Hematopoietic multipotent progenitor cell treated with erythropoietin and hydrocortisone succinate and interleukin-3 and kit ligand, for 8 days (in vitro differentiated cells): ENCODE measurements around the gene IMMP2L.

Source experiments
- DNase-seq: peaks from one replicate; pipeline ENCODE4 v3.0.0-alpha.2; 2015

Gene IMMP2L

DNA sequence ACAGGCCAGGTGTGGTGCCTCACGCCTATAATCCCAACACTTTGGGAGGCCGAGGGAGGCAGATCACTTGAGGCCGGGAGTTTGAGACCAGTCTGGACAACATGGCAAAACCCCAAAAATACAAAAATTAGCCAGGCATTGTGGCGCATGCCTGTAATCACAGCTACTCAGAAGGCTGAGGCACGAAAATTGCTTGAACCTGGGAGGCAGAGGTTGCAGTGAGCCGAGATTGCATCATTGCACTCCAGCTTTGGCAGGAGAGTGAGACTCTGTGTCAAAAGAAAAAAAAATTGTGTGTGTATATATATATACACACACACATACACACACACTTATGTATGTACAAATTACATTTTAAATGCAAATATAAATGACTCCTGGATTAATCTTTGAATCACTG is 548.2 kb downstream of the IMMP2L start:
- no peak for DNase-seq

DNA sequence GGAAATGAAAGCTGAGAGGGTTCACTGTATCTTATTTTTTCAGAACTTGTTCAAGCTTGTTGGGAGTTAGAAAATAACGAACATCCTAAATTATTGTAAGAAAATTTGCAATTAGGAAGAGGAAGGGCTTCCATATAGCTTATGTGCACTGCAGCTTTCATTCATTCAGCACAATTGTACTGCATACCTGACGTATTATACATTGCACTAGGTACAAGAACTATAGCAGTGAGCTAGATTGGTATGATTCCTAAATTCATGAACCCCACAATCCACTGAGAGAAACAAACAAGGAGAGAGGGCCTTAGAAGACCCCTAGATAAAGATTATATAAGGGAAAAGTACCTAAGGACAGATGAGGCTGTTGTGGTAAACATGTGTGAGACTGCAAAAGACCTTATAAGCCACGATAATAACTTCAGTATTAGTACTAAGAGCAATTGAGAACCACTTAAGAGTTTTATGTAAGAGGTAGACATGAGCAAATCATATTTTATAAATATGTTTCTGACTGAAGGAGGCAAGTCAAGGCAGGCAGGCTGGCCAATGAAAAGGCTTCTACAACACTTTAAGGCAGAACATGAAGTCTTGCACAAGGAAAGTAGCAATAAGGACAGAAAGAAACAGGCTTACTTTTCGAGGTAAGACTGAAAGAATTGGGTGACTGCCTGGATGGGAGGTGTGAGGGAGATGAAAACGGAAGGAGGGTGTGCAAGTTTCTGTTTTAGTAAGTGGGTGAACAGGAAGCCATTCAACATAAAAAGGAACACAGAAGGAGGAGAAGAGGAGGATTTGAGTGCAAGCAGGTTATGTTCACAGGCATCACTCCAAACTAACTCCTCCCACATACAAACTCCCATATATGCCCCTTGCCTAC is 549.3 kb downstream of the IMMP2L start:
- no peak for DNase-seq

DNA sequence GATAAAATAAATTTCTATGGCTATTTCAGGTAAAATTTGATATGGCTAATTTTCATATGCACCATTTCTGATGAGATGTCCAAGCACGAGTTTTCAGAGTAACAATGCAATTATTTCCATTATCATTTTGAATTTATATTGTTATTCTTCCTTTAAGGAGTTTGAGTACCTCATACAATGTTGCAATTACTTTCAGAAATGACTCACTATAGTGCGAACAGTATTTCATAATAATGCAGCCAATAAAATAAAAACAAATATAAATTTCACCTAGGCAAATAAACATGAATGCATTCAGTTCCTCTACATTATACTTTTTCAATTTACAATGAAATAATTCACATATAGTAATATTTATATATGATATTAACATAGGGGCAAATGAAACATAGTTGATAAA is 550.1 kb downstream of the IMMP2L start:
- DNase-seq, result no peak

DNA sequence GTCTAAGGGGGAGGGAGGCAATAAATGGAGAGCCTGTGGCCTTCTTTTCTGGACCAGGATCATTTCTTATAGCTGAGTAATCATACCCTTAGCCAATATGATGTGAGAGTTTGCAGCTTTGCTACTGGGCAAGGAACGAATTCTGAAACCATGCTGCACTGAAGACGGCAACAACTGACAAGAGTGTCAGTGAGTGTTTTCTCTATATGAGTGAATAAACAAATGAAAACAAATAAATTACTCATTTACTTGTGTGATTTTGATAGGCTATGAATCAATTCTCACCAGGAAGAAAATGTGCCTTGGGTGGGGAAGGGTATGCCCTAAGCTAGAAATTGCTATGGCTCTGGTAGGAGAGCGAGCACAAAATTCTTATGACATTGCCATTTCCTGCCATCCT is 550.8 kb downstream of the IMMP2L start:
- DNase-seq, result no peak

DNA sequence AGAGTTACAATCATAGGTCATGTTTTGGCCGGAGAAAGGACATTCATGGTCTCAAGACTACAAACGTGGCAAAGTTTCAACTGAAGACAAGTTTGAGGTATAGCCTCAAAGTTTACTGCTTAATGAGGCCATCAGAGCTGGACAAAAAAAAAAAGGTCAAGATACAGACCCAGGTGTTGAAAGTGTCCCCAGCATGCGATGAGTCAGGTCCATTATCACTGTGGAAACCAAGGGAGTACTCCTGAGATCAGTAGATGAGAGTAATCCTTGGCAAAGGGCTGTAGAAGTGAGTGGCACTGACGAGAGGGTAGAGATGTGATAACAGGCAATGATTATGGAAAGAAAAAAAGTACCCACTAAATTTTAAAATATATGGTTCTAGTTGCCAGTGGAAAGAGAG is 551.5 kb downstream of the IMMP2L start:
- DNase-seq, result no peak

DNA sequence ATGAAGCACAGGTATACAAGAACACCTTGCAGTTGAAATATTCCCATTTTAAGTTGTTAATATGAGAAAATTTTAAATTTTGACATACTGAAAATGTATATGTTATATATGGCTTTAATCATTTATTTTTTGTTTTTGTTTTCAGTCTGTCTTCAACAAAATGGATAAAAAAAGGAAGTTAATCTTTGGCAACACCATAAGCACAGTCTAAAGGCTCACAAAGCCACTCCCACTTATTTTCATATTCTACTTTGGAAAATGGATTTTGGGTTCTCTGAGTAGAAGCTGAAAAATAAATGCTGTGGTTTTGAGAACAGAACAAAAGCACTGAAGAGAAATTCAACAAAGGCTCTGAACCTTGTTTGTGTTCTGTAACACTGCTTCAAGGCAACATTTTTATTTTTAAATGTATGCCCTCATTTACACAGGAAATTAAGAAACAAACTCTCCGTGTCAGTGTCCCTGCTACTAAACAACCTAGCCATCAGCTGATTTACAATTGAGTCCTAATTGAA is 552.7 kb downstream of the IMMP2L start:
- DNase-seq, result no peak

DNA sequence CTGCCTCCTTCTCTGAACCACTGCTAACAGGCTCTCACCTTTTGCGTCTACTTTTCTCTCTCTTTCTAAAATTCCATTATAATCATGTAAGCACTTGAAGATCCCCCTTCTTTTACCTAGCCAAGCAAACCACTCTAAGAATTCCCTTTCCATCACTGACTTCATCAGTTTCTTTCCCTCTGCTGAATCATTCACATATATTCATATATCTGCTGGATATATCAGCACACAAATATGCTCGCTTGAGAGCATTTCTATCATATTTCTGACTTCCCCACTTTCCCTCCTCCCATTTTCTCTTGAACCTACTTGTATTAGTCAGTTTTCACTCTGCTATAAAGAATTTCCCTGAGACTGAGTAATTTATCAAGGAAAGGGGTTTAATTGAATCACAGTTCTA is 555.6 kb downstream of the IMMP2L start:
- DNase-seq, result no peak

DNA sequence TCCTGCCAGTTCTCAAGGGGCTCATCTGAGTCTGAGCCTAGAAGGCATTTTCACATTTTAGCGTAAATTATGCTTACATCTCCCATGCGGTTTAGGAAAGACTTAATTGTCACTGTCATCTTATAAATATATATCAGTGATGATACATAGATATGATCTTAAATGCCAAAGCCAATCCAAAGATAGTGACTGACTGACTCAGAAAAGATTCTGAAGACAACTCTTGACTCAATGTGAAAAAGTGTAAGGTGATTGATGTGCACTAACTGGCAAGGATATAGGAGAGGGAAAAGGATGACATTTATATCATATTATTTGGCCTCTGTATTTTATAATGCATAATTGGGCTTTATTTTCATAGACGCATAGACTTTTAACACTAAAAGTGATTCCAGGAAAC is 556.3 kb downstream of the IMMP2L start:
- DNase-seq, result no peak

DNA sequence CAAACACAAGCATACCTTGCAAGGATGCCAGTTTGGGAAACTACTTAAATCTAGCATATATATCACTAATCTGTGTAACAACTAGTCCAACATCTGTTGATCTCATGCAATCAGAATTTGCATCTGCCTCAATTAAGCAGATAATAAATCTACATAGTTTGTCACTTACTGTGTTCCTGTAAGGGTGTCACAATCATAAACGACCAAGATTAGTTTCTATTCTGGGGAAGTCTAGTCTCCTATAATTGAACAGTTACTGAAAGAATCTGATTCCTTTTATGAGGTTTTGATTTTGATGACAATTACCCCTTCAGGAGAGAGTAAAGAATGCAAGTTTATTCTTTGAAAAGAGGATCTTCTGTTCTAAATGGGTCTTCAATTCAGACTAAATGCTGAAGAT is 556.8 kb downstream of the IMMP2L start:
- DNase-seq, result no peak

DNA sequence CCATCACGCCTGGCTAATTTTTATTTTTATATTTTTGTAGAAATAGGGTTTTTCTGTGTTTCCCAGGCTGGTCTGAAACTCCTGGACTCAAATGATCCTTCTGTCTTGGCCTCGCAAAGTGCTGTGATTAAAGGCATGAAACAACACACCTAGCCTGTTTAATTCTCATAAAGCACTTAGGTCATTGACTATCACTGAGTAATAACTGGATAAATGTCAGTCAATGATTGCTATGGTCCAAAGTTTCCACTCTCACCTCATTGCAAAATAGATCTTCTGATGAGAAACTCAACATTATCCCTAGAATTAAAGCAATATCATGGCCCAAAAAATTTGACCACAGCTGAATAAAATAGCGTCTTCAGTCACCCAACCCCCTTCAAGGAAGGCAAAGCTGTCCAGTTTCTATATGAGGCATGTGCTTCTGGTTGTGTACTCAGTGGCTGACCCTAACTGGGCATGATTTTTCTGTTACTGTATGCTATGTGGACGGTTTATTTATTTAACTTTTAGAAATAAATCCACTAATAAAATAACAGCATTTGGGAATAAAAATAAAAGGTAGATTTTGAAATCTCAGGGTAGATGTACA is 557.9 kb downstream of the IMMP2L start:
- no peak for DNase-seq

DNA sequence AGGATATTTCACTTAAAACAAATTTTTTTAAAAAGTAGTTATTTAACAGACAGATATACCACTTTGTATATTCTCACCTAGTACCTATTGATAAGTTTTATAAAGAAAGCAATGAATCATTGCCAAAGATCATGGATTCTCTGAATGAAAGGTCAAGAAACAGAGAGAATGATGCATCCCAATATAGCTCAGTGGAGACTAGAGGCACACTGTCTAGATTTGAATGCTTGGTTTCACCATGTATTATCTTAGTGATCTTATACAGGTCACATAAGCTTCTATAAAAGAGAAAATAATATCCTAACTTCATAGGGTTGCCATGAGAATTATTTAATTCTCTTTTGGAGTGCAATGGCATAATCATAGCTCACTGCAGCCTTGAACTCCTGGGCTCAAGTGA is 558.4 kb downstream of the IMMP2L start:
- no peak for DNase-seq

DNA sequence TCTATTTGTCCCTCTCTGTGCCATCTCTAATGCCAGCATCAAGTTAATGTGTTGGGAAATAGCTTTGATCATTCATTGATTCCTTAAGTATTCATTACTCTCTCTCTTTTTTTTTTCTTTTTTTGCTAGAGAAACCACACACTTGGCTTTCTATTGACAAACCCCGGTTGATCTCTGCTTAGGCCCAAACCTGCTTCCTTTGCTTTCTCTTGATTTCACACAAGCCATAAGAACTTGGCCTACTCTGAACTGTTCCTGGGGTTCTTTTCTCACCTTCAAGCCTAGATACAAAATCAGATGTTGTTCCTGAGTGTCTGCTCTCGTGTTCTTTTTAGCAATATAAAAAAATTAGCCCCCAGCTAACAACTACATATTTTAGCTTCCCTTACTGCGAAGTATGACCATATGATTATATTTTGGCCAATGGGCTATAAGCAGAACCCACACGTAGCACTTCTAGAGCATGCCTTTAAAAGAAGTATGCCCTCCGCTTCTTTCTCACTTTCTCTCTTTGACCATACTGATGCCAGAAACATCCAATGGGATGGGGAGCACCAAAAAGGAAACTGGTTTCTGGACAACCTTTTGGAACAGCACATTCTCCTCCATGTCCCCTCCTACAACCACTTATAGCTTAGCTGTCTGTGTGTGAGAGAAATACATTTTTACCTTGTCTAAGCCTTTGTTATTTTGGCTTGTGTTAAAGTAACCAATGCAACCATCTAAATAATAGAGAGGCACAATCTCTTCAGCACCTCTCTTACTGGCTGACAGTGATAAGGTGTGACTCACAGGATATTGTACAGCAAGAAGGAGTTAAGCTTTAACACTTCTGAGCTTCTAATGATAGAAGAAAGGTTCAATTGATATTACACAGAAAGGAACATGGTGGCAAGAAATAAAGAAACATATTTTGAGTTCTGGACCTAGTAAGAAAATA is 568.0 kb downstream of the IMMP2L start:
- peak; percentile 17 for DNase-seq

DNA sequence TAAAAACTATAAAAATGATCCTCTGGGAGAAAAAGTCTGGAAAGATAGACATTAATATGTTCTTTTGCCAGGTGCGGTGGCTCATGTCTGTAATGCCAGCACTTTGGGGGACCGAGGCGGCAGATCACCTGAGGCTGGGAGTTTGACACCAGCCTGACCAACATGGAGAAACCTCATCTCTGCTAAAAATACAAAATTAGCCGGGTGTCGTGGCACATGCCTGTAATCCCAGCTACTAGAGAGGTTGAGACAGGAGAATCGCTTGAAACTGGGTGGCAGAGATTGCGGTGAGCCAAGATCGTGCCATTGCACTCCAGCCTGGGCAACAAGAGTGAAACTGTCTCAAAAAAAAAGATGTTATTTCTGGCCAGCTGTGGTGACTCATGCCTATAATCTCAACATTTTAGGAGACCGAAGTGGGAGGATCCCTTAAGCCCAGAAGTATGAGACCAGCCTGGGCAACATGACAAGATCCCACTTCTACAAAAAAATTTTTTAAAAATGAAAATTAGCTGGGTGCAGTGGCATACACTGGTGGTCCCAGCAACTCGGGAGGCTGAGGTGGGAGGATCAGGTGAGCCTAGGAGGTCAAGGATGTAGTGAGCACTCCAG is 573.3 kb downstream of the IMMP2L start:
- no peak for DNase-seq

DNA sequence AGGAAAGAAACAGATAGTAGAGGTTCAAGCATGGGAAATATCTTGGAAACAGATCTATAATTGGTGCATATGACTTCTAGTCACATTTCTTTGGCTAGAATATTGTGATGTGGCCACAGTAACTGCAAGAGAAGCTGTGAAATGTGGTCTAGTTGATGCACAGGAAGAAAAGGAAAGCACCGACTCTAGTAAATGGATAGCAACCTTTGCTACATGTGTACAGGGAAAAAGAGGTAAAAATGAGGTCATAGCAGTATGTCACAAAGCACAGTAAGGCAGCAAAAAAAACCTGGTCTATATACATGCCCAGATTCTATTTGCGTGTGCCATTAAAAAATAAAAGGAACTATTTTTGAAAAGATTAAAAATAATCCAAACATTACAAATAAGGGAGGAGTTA is 573.9 kb downstream of the IMMP2L start:
- no peak for DNase-seq

DNA sequence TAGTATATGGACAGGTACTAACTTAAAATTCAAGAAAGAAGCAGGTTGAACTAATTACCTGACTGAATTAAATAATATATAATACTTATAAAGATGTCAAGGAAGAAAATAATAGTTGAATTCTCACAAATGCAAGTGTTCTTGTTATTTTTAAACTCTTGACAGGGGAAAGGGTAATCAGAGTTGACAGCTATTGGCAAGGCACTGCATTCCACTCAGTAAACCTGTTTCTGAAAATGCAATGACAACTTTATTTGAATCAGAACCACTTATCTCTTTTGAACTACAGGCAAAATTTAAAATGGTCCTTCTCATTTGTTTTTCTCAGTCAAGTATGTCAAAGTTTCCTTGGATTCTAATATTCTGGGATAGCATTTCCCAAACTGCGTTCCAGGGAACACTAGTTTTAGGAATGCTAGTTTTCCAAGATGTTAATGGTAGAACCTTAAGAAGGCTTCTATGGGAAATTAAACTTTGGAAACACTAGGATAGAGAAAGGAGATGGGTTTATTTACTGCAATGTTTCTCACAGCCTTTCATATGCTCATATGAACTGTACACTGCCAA is 575.1 kb downstream of the IMMP2L start:
- DNase-seq, result no peak

DNA sequence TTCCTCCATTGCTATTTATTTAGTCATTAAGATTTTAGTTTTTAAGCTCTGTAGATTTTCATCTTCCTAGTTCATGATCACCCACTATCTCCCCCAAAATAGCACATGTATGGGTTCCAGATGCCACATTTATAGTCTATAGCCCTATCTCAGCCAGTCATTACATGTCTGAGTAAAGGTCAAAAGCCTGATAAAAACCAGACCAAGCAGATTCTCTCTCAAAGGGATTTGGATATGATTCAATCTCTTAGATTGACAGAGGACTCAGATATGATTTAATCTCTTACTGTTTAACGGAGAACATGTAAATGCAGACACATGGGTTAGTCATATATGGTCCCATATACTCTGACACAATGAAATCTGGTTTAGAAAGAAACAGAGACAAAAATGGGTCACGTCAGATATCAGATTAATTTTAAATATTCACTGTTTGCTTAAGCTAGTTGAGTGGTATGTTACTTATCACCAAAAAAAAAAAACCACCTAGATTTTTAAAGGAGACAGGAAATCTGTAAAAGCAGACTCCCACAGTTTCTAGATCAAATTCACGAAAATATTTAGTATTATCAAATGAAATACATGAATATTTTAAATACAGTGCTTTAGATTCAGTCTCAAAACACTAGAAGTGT is 578.4 kb downstream of the IMMP2L start:
- DNase-seq, result no peak

DNA sequence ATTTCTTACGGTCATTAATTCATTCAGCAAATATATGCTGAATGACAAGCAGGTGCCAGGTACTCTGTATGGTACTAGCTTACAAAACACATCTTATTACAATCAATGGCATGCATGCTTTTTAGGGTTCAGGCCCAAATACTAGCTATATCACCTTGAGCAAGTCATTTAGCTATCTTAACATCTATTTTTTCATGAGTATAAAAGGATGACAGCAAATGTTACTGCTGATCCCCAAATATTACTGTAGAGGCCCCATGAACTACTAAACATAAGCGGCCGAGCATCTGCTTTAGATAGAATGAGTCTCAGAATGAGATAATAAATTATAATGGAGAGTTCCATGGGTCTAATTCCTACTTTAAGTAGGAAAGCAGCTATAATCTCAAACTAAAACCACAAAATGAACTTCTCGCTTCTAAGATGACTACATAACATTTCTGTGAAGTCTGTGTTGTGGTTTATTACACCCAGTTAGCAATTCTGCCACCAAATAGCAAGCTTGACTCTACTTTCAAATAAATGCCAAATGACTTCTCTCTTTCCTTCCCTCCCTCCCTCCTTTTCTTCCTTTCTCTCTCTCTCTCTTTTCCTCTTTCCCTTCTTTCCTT is 585.1 kb downstream of the IMMP2L start:
- no peak for DNase-seq

DNA sequence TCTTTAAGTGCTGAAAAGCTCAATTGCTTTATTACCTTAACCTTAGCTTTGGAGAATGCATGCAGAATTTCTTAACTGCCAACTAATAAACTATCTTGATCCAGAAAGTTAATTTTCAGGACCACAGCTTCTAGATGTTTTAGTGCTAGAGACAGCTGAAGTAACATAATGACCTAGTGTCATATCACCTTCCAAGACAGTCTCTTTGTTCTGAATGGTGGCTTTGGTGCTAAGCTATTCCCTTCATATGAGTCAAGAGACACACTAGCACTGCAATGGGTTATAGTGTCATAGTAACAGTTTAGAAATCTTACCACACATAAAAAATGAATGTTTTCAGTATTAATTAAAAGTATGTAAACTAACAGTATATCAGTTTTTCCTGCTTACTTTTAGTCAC is 586.8 kb downstream of the IMMP2L start:
- no peak for DNase-seq

DNA sequence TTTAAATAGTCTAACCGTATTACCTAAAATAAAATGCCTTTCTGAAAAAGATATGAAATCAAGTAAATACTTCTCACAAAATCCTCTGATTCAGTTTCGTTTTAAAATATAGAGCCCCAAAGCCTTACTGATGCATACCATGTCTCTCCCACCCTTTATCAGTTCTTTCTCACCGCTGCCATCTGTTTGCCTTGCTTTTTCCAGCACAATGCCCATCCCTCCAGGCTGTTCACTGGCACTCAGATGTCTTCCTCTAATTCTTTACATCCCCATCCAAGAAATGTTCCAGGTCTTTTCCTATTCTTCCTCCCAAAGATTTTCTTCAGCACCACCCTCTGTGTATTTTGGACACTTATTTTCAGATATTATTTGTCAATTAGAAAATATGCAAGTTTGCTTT is 587.9 kb downstream of the IMMP2L start:
- no peak for DNase-seq

DNA sequence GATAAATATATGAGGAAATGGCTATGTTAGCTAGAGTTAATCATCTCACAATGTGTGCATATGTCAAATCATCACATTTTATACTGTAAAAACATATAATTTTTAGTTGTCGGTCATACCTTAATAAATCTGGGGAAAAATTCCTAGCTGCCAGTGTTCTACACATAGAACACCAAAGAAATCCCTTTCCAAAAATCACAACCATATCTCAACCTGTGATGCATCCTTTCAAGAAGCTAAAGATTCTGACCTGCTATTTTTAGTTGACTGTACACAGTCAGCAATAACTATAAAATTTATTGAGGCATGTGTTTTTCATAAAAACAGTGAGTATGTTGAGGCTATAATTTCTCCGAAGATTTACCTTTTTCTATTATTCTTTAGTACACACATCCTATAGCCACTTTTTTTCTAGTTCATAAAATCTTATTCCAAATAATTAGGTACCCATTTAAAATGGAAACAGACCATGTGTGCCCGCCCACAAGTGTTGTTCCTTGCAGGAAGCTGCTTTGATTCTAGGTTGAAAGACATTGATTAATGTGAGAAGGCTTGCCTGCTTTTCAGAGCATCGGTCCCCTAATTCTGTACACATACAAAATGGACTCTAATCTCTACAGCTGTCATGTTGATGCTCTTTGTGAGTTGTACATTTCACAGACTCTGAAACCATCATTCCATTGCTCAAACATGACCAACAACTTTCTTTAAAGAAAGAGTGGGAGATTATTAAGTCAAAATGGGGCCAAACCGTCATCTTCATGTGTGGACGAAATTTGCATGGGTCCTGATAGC is 588.9 kb downstream of the IMMP2L start:
- DNase-seq, result no peak

DNA sequence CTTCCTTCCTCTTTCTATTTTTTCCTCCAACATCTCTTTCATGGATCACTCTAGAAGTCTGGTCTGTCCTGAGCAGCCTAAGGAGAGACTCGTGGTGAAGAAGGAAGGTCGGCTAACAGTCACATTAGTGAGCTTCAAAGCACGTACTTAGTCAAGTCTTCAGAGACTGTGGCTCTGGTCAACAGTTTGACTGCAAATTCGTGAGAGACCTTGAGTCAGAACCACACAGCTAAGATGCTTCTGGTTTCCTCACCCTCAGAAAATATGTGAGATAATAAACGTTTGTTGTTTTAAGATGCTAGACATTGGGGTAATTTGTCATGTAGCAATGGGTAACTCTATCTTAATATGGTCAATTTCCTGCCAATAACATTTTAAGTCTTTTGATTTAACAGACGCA is 597.5 kb downstream of the IMMP2L start:
- no peak for DNase-seq
